ENCODE results near the gene TRIM7. TPM values are rescaled to one million over a fixed set of nuclear protein-coding genes. Genes with fewer than 3 reads are reported as not detected.
A peak's percentile ranks its signal among the peaks of the same experiment; 100 is the strongest.

Gene TRIM7
- total and polyA plus RNA-seq, 9 of the 15 experiments (the other 6 are each of a cell fraction or from before 2014, with no cell fraction given): 2.6 to 14.9 (median 8.9) TPM

GRCh38 chr5:181246276-181247049 is 41.5 kb upstream of the TRIM7 start (continued):
- no peak for TF ChIP-seq ZNF280B (CRISPR knock-in tag; IDR thresholded peaks at IDR 0.05)
- peak; percentile 57 to 73 for TF ChIP-seq MNT (conservative IDR thresholded peaks at IDR 0.05)
- no peak for TF ChIP-seq ZC3H4 (CRISPR knock-in tag; IDR thresholded peaks at IDR 0.05; ENCODE audit: borderline replicate concordance)
- peak; percentile 79; the same call in 1 of the 2 replicates for TF ChIP-seq ZNF589 (CRISPR knock-in tag; IDR thresholded peaks at IDR 0.05; ENCODE audit: low read depth)
- no peak for TF ChIP-seq POLR3A (IDR thresholded peaks at IDR 0.05; ENCODE audit: borderline replicate concordance, extremely low read depth, insufficient read depth, insufficient read length)
- peak in 1 of 2 experiments; percentile 1; a peak in 2 of 4 replicates for TF ChIP-seq TEAD1 (CRISPR knock-in tag; IDR thresholded peaks at IDR 0.05)
- no peak for TF ChIP-seq MECOM (CRISPR knock-in tag; IDR thresholded peaks at IDR 0.05)
- 0 out of 2 replicates have a peak, but pooled peaks have one; percentile 22 for TF ChIP-seq CAMTA2 (CRISPR knock-in tag; conservative IDR thresholded peaks at IDR 0.05)
- TF ChIP-seq ATF1 (CRISPR knock-in tag; IDR thresholded peaks at IDR 0.05): no peak
- peak; percentile 32 for TF ChIP-seq ATF1 (tag; IDR thresholded peaks at IDR 0.05)
- TF ChIP-seq E2F6 (IDR thresholded peaks at IDR 0.05; ENCODE audit: borderline replicate concordance in 1 of 2, extremely low read depth in 1 of 2, insufficient read depth in 1 of 2, insufficient read length in 1 of 2, low read depth in 1 of 2, low read length in 1 of 2, poor library complexity in 1 of 2, severe bottlenecking in 1 of 2): peak; percentile 49 to 85
- TF ChIP-seq FOXK2 (conservative IDR thresholded peaks at IDR 0.05 in 1 of 2, IDR thresholded peaks at IDR 0.05 in 1 of 2; ENCODE audit: low read depth in 2 of 2): peak; percentile 11 to 74; a peak in 2 of 4 replicates
- TF ChIP-seq ZBTB11 (CRISPR knock-in tag; IDR thresholded peaks at IDR 0.05): peak in 1 of 3 experiments; percentile 60; a peak in 2 of 6 replicates
- 0 out of 2 replicates have a peak, but pooled peaks have one; percentile 45 for TF ChIP-seq NFXL1 (CRISPR knock-in tag; IDR thresholded peaks at IDR 0.05)
- no peak for TF ChIP-seq U2AF2 (optimal IDR thresholded peaks at IDR 0.05; ENCODE audit: low read depth, low read length)
- peak; percentile 80; the same call in 1 of the 2 replicates for TF ChIP-seq TAF7 (tag; IDR thresholded peaks at IDR 0.05)
- TF ChIP-seq GATAD2B (IDR thresholded peaks at IDR 0.05; ENCODE audit: borderline replicate concordance): peak; percentile 15; the same call in 1 of the 2 replicates
